ENCODE measurements around the gene ADAMTSL3. TPM values are rescaled to one million over a fixed set of nuclear protein-coding genes. Genes with fewer than 3 reads are reported as not detected.

The ADAMTSL3 gene
- total and polyA plus RNA-seq, 4 donors: 3.5 to 19.0 (median 8.0) TPM

- TF ChIP-seq HNF4A (conservative IDR thresholded peaks at IDR 0.05) (peak; percentile 65 to 85), TAF1 (conservative IDR thresholded peaks at IDR 0.05) (no peak), EGR1 (IDR thresholded peaks at IDR 0.05; ENCODE audit: low read depth in 2 of 2) (peak in 1 of 2 donors; percentile 16), HNF4G (IDR thresholded peaks at IDR 0.05) (no peak), JUND (IDR thresholded peaks at IDR 0.05) (no peak), RXRA (IDR thresholded peaks at IDR 0.05) (peak in 1 of 2 donors; percentile 70), YY1 (IDR thresholded peaks at IDR 0.05) (peak; percentile 27), SP1 (IDR thresholded peaks at IDR 0.05) (peak; percentile 53), REST (IDR thresholded peaks at IDR 0.05) (no peak), FOXA1 (IDR thresholded peaks at IDR 0.05) (no peak), ATF3 (IDR thresholded peaks at IDR 0.05) (no peak), ZBTB33 (IDR thresholded peaks at IDR 0.05) (no peak), RAD21 (IDR thresholded peaks at IDR 0.05) (no peak), NR2F2 (IDR thresholded peaks at IDR 0.05) (no peak)
- Histone ChIP-seq H3K9me3 (ENCODE audit: control insufficient read depth in 4 of 4, low read length in 3 of 4) (peaks cover 0 to 4% (median 3%) of the 10 kb centered on the region in 4 donors), H3K9ac (ENCODE audit: low read depth in 1 of 2, low read length in 2 of 2) (peak overlapping the region in 1 of 2 donors; percentile 45), H3K27ac (ENCODE audit: low read depth in 1 of 2, low read length in 2 of 2) (peak overlapping the region; percentile 81 to 95), H3K36me3 (ENCODE audit: control insufficient read depth in 4 of 4, insufficient read depth in 3 of 4, low read depth in 1 of 4, low read length in 3 of 4) (peaks cover 0 to 7% (median 0%) of the 10 kb centered on the region in 4 donors), H3K4me1 (ENCODE audit: control insufficient read depth in 4 of 4, insufficient read depth in 4 of 4, low read length in 3 of 4) (peaks cover 6 to 33% (median 20%) of the 10 kb centered on the region in 4 donors), H3K27me3 (ENCODE audit: control insufficient read depth in 4 of 4, insufficient read depth in 4 of 4, low read length in 3 of 4) (no peaks in the 10 kb centered on the region), H3K4me3 (ENCODE audit: low read depth in 1 of 3, low read length in 3 of 3) (no peak overlapping the region)
- 56% methylated on average over 1 of the region's 1 CpG for WGBS
- DNase-seq (ENCODE audit: low spot score): no peak
Measured at GRCh38 chr15:83929619-83930018, 275.7 kb downstream of the ADAMTSL3 start.

- no peak for DNase-seq (ENCODE audit: low spot score)
- H3K9me3 ChIP-seq (ENCODE audit: control insufficient read depth in 4 of 4, low read length in 3 of 4): peaks cover 0 to 4% (median 3%) of the 10 kb centered on the region in 4 donors
- H3K4me1 ChIP-seq (ENCODE audit: control insufficient read depth in 4 of 4, insufficient read depth in 4 of 4, low read length in 3 of 4): peaks cover 6 to 33% (median 20%) of the 10 kb centered on the region in 4 donors
- H3K27ac ChIP-seq (ENCODE audit: low read depth in 1 of 2, low read length in 2 of 2): peak overlapping the region; percentile 81 to 95
- H3K9ac ChIP-seq (ENCODE audit: low read depth in 1 of 2, low read length in 2 of 2): peak overlapping the region in 1 of 2 donors; percentile 45
- H3K4me3 ChIP-seq (ENCODE audit: low read depth in 1 of 3, low read length in 3 of 3): no peak overlapping the region
- H3K36me3 ChIP-seq (ENCODE audit: control insufficient read depth in 4 of 4, insufficient read depth in 3 of 4, low read depth in 1 of 4, low read length in 3 of 4): no peaks in the 10 kb centered on the region
- H3K27me3 ChIP-seq (ENCODE audit: control insufficient read depth in 4 of 4, insufficient read depth in 4 of 4, low read length in 3 of 4): no peaks in the 10 kb centered on the region
- TF ChIP-seq, protein P1, sequence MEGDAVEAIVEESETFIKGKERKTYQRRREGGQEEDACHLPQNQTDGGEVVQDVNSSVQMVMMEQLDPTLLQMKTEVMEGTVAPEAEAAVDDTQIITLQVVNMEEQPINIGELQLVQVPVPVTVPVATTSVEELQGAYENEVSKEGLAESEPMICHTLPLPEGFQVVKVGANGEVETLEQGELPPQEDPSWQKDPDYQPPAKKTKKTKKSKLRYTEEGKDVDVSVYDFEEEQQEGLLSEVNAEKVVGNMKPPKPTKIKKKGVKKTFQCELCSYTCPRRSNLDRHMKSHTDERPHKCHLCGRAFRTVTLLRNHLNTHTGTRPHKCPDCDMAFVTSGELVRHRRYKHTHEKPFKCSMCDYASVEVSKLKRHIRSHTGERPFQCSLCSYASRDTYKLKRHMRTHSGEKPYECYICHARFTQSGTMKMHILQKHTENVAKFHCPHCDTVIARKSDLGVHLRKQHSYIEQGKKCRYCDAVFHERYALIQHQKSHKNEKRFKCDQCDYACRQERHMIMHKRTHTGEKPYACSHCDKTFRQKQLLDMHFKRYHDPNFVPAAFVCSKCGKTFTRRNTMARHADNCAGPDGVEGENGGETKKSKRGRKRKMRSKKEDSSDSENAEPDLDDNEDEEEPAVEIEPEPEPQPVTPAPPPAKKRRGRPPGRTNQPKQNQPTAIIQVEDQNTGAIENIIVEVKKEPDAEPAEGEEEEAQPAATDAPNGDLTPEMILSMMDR (IDR thresholded peaks at IDR 0.05; ENCODE audit: low read depth, low read length, missing input control): no peak
- TF ChIP-seq HNF4A (conservative IDR thresholded peaks at IDR 0.05) (peak; percentile 81 to 88), YY1 (IDR thresholded peaks at IDR 0.05) (peak; percentile 93), SP1 (IDR thresholded peaks at IDR 0.05) (peak; percentile 96), RXRA (IDR thresholded peaks at IDR 0.05) (peak; percentile 93 to 96), EGR1 (IDR thresholded peaks at IDR 0.05; ENCODE audit: low read depth in 2 of 2) (peak; percentile 91 to 96), GABPA (IDR thresholded peaks at IDR 0.05 in 1 of 2, conservative IDR thresholded peaks at IDR 0.05 in 1 of 2) (peak in 1 of 2 donors; percentile 52), JUND (IDR thresholded peaks at IDR 0.05) (peak; percentile 85 to 93), ZBTB33 (IDR thresholded peaks at IDR 0.05) (peak; percentile 93), NR2F2 (IDR thresholded peaks at IDR 0.05) (no peak), RAD21 (IDR thresholded peaks at IDR 0.05) (peak; percentile 57 to 66), ATF3 (IDR thresholded peaks at IDR 0.05) (peak; percentile 85), TAF1 (conservative IDR thresholded peaks at IDR 0.05) (peak; percentile 19), FOXA1 (IDR thresholded peaks at IDR 0.05) (peak; percentile 99), HNF4G (IDR thresholded peaks at IDR 0.05) (peak; percentile 36)
- TF ChIP-seq, protein P2, sequence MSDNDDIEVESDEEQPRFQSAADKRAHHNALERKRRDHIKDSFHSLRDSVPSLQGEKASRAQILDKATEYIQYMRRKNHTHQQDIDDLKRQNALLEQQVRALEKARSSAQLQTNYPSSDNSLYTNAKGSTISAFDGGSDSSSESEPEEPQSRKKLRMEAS (IDR thresholded peaks at IDR 0.05): peak; percentile 91
Measured at GRCh38 chr15:83930392-83931212, 276.7 kb downstream of the ADAMTSL3 start.
